H54 (cell line): Measurements from ENCODE around the gene SAMD7.

ENCODE experiments used
- DNase-seq: peaks from one replicate; pipeline ENCODE4 v3.0.0; 2011; ENCODE audit warnings: low spot score, mixed read lengths; ENCODE audit not compliant: insufficient read length
- FAIRE-seq: peaks from 3 replicates; lab custom pipeline; 2011; peaks lifted over from hg19 to GRCh38; lab: Jason Lieb, UNC
- POLR2A ChIP-seq: IDR thresholded peaks from 2 replicates; pipeline ENCODE4 v1.6.1; 2011; ENCODE audit warnings: low read depth, mild to moderate bottlenecking, low read length

Gene SAMD7

GRCh38 chr3:169931747-169932520 lies 20.6 kb downstream of the SAMD7 start:
- TF ChIP-seq POLR2A, result no peak
- FAIRE-seq (no peak), DNase-seq (no peak)

- FAIRE-seq, result no peak
- no peak for DNase-seq
- no peak for TF ChIP-seq POLR2A
These were observed 27.9 kb downstream of the SAMD7 start for GRCh38 chr3:169939320-169939719.

- DNase-seq (no peak), FAIRE-seq (no peak)
- no peak for TF ChIP-seq POLR2A
These were observed 28.4 kb downstream of the SAMD7 start for GRCh38 chr3:169939751-169940150.

- no peak for TF ChIP-seq POLR2A
- DNase-seq, result no peak
- no peak for FAIRE-seq
These were observed 29.3 kb downstream of the SAMD7 start for GRCh38 chr3:169940470-169941181.

GRCh38 chr3:169945313-169945712 lies 33.9 kb downstream of the SAMD7 start:
- no peak for DNase-seq
- TF ChIP-seq POLR2A, result no peak
- FAIRE-seq, result no peak

- no peak for FAIRE-seq
- DNase-seq, result no peak
- no peak for TF ChIP-seq POLR2A
These were observed 35.0 kb downstream of the SAMD7 start for GRCh38 chr3:169946336-169946735.

- DNase-seq (no peak), FAIRE-seq (no peak)
- no peak for TF ChIP-seq POLR2A
These were observed 37.4 kb downstream of the SAMD7 start for GRCh38 chr3:169948559-169949448.

- no peak for TF ChIP-seq POLR2A
- FAIRE-seq (no peak), DNase-seq (no peak)
These were observed 40.7 kb downstream of the SAMD7 start for GRCh38 chr3:169952045-169952444.

- FAIRE-seq, result no peak
- no peak for DNase-seq
- no peak for TF ChIP-seq POLR2A
These were observed 42.2 kb downstream of the SAMD7 start for GRCh38 chr3:169953462-169954141.

GRCh38 chr3:169954142-169954756 lies 42.9 kb downstream of the SAMD7 start:
- TF ChIP-seq POLR2A, result no peak
- DNase-seq (no peak), FAIRE-seq (no peak)

GRCh38 chr3:169955406-169955805 lies 44.0 kb downstream of the SAMD7 start:
- FAIRE-seq (no peak), DNase-seq (no peak)
- no peak for TF ChIP-seq POLR2A

- TF ChIP-seq POLR2A, result no peak
- FAIRE-seq, result peak; percentile 73
- DNase-seq, result no peak
These were observed 52.8 kb downstream of the SAMD7 start for GRCh38 chr3:169964176-169964575.
